Adrenal gland (tissue), 5 donors: ENCODE results near the gene CCDC78.

ENCODE experiments used
- CTCF ChIP-seq, 6 experiments: fragments of 450-650 bp in 4 of 6; fragments of 200-600 bp in 2 of 6; sonication (generic) in 1 of 6; IDR thresholded peaks; 1 replicate in 5 of 6; 2 replicates in 1 of 6; pipeline versions ENCODE4 v1.5.1 to v1.8.0; 2016 to 2021; ENCODE audit warnings: antibody characterized with exemption in 6 of 6, mild to moderate bottlenecking in 2 of 6, moderate library complexity in 1 of 6
- POLR2A ChIP-seq, 2 donors: fragments of 450-650 bp; IDR thresholded peaks; one replicate each; pipeline ENCODE4 v1.6.1; 2017; ENCODE audit warnings: antibody characterized with exemption in 2 of 2, mild to moderate bottlenecking in 2 of 2, moderate library complexity in 1 of 2
- donor health status: DM: no; HTN: no; CAD: no.

GRCh38 chr16:756428-756827 lies 30.2 kb upstream of the CCDC78 start:
- no peak for TF ChIP-seq CTCF (IDR thresholded peaks at IDR 0.05)
- TF ChIP-seq POLR2A (IDR thresholded peaks at IDR 0.05), result no peak
